OCI-LY7 (cell line): ENCODE results near the gene IMMP2L. TPM values are rescaled to one million over a fixed set of nuclear protein-coding genes. Genes with fewer than 3 reads are reported as not detected.

Source experiments
- BruUV-seq: library from RNA; stranded (reverse); fragments of 400-500 nt; replicated peaks from 2 replicates; lab custom pipeline; 2021; lab: Mats Ljungman, UMichigan
- CTCF ChIA-PET: fragments of 300-600 bp; sonication (Branson Sonifier 250); formaldehyde crosslinking; loops from one replicate; lab custom pipeline; 2022; ENCODE audit warnings: antibody characterized with exemption; ENCODE audit not compliant: unreplicated experiment; lab: Charles Lee
- POLR2A ChIA-PET: fragments of 300-600 bp; sonication (Branson Sonifier 250); formaldehyde crosslinking; loops from one replicate; lab custom pipeline; 2022; ENCODE audit warnings: antibody characterized with exemption; lab: Charles Lee
- DNase-seq: peaks from one replicate; pipeline ENCODE4 v3.0.0-alpha.2; 2015; ENCODE audit warnings: low spot score
- H2AFZ ChIP-seq: fragments of 200-600 bp; sonication (generic), shearing (Covaris generic); 2 replicates; pipeline ENCODE4 v1.6.1; 2014; ENCODE audit warnings: mild to moderate bottlenecking, antibody characterized with exemption, low read length, moderate library complexity
- H3K27ac ChIP-seq: fragments of 200-600 bp; sonication (generic); 2 replicates; pipeline ENCODE4 v1.5.1; 2014; ENCODE audit warnings: mixed run types, low read depth, mild to moderate bottlenecking, moderate library complexity, low read length, inconsistent platforms; ENCODE audit not compliant: poor library complexity, severe bottlenecking
- H3K36me3 ChIP-seq: fragments of 200-600 bp; sonication (generic); 2 replicates; pipeline ENCODE4 v1.6.1; 2014; ENCODE audit warnings: mild to moderate bottlenecking, antibody characterized with exemption, low read length, moderate library complexity, mixed read lengths; ENCODE audit not compliant: insufficient read depth
- H3K4me1 ChIP-seq: fragments of 200-600 bp; sonication (generic); 2 replicates; pipeline ENCODE4 v1.5.1; 2014; ENCODE audit warnings: mild to moderate bottlenecking, low read length; ENCODE audit not compliant: insufficient read depth, poor library complexity, severe bottlenecking
- H3K4me2 ChIP-seq: fragments of 200-600 bp; sonication (generic); 2 replicates; pipeline ENCODE4 v1.6.1; 2014; ENCODE audit warnings: mild to moderate bottlenecking, low read length
- H3K4me3 ChIP-seq: fragments of 200-600 bp; sonication (generic); 2 replicates; pipeline ENCODE4 v1.5.1; 2014; ENCODE audit warnings: mild to moderate bottlenecking, low read depth, low read length; ENCODE audit not compliant: poor library complexity, severe bottlenecking
- H3K79me2 ChIP-seq: fragments of 200-600 bp; sonication (generic); 2 replicates; pipeline ENCODE4 v1.6.1; 2016; ENCODE audit warnings: low read depth, mild to moderate bottlenecking, low read length, moderate library complexity, mixed read lengths; ENCODE audit not compliant: insufficient read depth
- H3K9me2 ChIP-seq: fragments of 200-600 bp; sonication (generic); 2 replicates; pipeline ENCODE4 v1.6.1; 2016; ENCODE audit warnings: mild to moderate bottlenecking, low read length, mixed read lengths; ENCODE audit not compliant: insufficient read depth
- H3K9me3 ChIP-seq: fragments of 200-600 bp; sonication (generic); 2 replicates; pipeline ENCODE4 v1.6.1; 2014; ENCODE audit warnings: mild to moderate bottlenecking, mixed run types, low read length, mixed read lengths
- H4K20me1 ChIP-seq: fragments of 200-600 bp; sonication (generic); 2 replicates; pipeline ENCODE4 v1.6.1; 2014; ENCODE audit warnings: mild to moderate bottlenecking, antibody characterized with exemption, low read length, moderate library complexity, mixed read lengths; ENCODE audit not compliant: insufficient read depth
- EZH2phosphoT487 ChIP-seq: fragments of 200-600 bp; sonication (generic); IDR thresholded peaks from 2 replicates; pipeline ENCODE4 v1.6.1; 2018; ENCODE audit warnings: low read depth, borderline replicate concordance, mild to moderate bottlenecking, mixed run types, antibody characterized with exemption, low read length, moderate library complexity, mixed read lengths
- intact Hi-C: fragments of 100-400 bp; cut with micrococcal nuclease; formaldehyde crosslinking; loops from one replicate; pipeline ENCODE4 v1.10.0; 2022; ENCODE audit not compliant: unreplicated experiment
- total RNA-seq, 2 experiments: library from RNA; depleted of rRNA in 1 of 2; stranded (reverse); fragments of >200 nt in 1 of 2; shearing (Covaris generic) in 1 of 2; gene quantifications; 2 replicates each; pipeline ENCODE4 v1.2.3, GENCODE V29; 2014 to 2022
- TF ChIP-seq, protein P1 (sequence below): fragments of 200-600 bp; sonication (generic); conservative IDR thresholded peaks from 2 replicates; pipeline ENCODE4 v1.5.1; 2014; ENCODE audit warnings: mild to moderate bottlenecking, antibody characterized with exemption, low read length, moderate library complexity, mixed read lengths

The IMMP2L gene
- total RNA-seq, 2 experiments from 2014 or later: 8.0 to 25.4 TPM

DNA sequence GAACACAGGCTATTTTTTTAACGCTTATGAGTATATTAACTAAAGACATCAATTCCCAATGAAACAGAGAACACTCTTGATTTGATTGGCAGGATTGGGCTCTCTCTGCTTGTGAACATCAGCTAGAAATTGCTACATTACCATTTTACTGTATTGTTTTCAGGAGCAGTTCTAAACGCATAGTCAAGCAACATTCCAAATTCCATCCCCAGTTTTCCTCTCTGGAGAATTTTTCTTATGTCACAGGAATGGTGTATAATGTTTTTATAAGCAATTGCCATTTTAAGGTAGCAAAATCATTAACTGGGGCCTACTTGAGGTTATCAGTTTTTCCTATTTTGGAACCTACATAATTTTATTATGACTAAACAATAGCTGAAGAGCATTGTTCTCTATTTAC, 748.3 kb downstream of the IMMP2L start:
- Histone ChIP-seq H2AFZ (no peak overlapping the region), H4K20me1 (no peaks in the 10 kb centered on the region), H3K9me2 (no peaks in the 10 kb centered on the region), H3K79me2 (no peaks in the 10 kb centered on the region), H3K4me2 (no peak overlapping the region), H3K4me1 (no peaks in the 10 kb centered on the region), H3K4me3 (no peak overlapping the region), H3K9me3 (no peaks in the 10 kb centered on the region), H3K27ac (no peak overlapping the region), H3K36me3 (no peaks in the 10 kb centered on the region)
- ChIA-PET CTCF (no interaction called here), POLR2A (no interaction called here)
- intact Hi-C loops: no loop called here
- BruUV-seq: no TSS peak
- no peak for DNase-seq
- TF ChIP-seq EZH2phosphoT487: no peak

DNA sequence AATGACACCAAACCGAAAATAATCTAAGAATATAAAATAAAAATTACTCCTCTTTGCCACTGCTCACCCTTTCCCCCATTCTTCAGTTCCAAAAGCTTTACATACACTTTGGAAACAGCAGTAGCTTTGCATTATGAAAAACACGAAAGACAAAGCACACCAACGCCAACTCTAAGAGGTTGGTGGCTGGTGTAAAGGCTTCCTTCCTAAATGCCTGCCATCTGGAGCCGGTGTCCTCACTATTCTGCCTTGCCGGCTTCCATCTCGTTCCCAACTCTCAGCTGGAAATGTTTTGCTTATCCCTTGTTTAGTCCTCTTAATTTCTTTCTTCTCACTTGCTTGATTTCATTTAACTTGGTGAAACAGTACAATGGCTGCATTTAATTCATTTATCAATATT, 752.5 kb downstream of the IMMP2L start:
- Histone ChIP-seq H4K20me1 (no peaks in the 10 kb centered on the region), H3K27ac (no peak overlapping the region), H3K79me2 (no peaks in the 10 kb centered on the region), H3K36me3 (no peaks in the 10 kb centered on the region), H3K4me3 (no peak overlapping the region), H3K9me2 (no peaks in the 10 kb centered on the region), H3K4me1 (no peaks in the 10 kb centered on the region), H3K4me2 (no peak overlapping the region), H3K9me3 (no peaks in the 10 kb centered on the region), H2AFZ (no peak overlapping the region)
- intact Hi-C loops: no loop called here
- POLR2A ChIA-PET: no interaction called here
- no TSS peak for BruUV-seq
- CTCF ChIA-PET: no interaction called here
- TF ChIP-seq EZH2phosphoT487: no peak
- TF ChIP-seq, protein P1, sequence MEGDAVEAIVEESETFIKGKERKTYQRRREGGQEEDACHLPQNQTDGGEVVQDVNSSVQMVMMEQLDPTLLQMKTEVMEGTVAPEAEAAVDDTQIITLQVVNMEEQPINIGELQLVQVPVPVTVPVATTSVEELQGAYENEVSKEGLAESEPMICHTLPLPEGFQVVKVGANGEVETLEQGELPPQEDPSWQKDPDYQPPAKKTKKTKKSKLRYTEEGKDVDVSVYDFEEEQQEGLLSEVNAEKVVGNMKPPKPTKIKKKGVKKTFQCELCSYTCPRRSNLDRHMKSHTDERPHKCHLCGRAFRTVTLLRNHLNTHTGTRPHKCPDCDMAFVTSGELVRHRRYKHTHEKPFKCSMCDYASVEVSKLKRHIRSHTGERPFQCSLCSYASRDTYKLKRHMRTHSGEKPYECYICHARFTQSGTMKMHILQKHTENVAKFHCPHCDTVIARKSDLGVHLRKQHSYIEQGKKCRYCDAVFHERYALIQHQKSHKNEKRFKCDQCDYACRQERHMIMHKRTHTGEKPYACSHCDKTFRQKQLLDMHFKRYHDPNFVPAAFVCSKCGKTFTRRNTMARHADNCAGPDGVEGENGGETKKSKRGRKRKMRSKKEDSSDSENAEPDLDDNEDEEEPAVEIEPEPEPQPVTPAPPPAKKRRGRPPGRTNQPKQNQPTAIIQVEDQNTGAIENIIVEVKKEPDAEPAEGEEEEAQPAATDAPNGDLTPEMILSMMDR: no peak
- no peak for DNase-seq

DNA sequence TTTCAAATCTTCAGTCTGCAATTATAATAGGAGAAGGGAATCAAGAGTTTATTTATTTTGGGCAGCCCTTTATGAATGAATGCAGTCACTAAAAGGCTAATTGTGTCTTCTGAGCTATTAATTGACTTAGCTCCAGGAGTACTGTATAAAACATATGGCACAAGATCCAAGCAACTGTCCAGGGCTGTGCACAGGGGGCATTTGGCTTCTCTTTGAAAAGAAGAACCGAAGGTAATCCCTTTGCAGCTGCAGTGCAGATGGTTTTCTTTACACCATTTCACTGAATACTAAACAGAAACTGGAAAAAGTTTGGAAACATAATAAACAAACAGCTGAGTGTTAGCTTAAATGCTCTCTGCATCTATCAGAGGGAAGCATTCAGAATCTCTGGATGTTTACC, 753.9 kb downstream of the IMMP2L start:
- Histone ChIP-seq H3K9me2 (no peaks in the 10 kb centered on the region), H3K9me3 (no peaks in the 10 kb centered on the region), H3K4me1 (no peaks in the 10 kb centered on the region), H3K79me2 (no peaks in the 10 kb centered on the region), H3K36me3 (no peaks in the 10 kb centered on the region), H3K27ac (no peak overlapping the region), H3K4me2 (no peak overlapping the region), H3K4me3 (no peak overlapping the region), H4K20me1 (no peaks in the 10 kb centered on the region), H2AFZ (no peak overlapping the region)
- BruUV-seq: no TSS peak
- TF ChIP-seq EZH2phosphoT487: no peak
- TF ChIP-seq, protein P1: no peak
- no peak for DNase-seq
- ChIA-PET POLR2A (no interaction called here), CTCF (no interaction called here)
- intact Hi-C loops: no loop called here
